Adrenal gland (tissue), 5 donors: ENCODE measurements around the gene LRP1-AS.

ENCODE experiments used
- CTCF ChIP-seq, 6 experiments: fragments of 450-650 bp in 4 of 6; fragments of 200-600 bp in 2 of 6; sonication (generic) in 1 of 6; IDR thresholded peaks; 1 replicate in 5 of 6; 2 replicates in 1 of 6; pipeline versions ENCODE4 v1.5.1 to v1.8.0; 2016 to 2021; ENCODE audit warnings: antibody characterized with exemption in 6 of 6, mild to moderate bottlenecking in 2 of 6, moderate library complexity in 1 of 6
- POLR2A ChIP-seq, 2 donors: fragments of 450-650 bp; IDR thresholded peaks; one replicate each; pipeline ENCODE4 v1.6.1; 2017; ENCODE audit warnings: antibody characterized with exemption in 2 of 2, mild to moderate bottlenecking in 2 of 2, moderate library complexity in 1 of 2
- donor health status: DM: no; HTN: no; CAD: no.

- TF ChIP-seq CTCF (IDR thresholded peaks at IDR 0.05) (no peak), POLR2A (IDR thresholded peaks at IDR 0.05) (no peak)
These were observed 10.8 kb upstream of the LRP1-AS start for GRCh38 chr12:57158186-57158585.
